Smooth muscle cell (in vitro differentiated cells): ENCODE results near the gene CIBAR2. TPM values are rescaled to one million over a fixed set of nuclear protein-coding genes. Genes with fewer than 3 reads are reported as not detected.

Source experiments
- DNase-seq: peaks from one replicate; lab custom pipeline; 2025; ENCODE audit not compliant: unreplicated experiment; lab: John Stamatoyannopoulos, UW
- H2AFZ ChIP-seq: fragments of 200-600 bp; sonication (generic); 2 replicates; pipeline ENCODE4 v1.6.0; 2016; ENCODE audit warnings: antibody characterized with exemption, low read depth, mild to moderate bottlenecking
- H3F3A ChIP-seq: fragments of 200-600 bp; sonication (generic); 2 replicates; pipeline ENCODE4 v1.6.0; 2017; ENCODE audit warnings: antibody characterized with exemption, low read depth
- H3K27ac ChIP-seq: fragments of 200-600 bp; sonication (generic); 2 replicates; pipeline ENCODE4 v1.5.1; 2016; ENCODE audit warnings: low read depth, mild to moderate bottlenecking
- H3K27me3 ChIP-seq: fragments of 200-600 bp; sonication (generic); 2 replicates; pipeline ENCODE4 v1.6.1; 2016; ENCODE audit warnings: low read depth, mild to moderate bottlenecking
- H3K36me3 ChIP-seq: fragments of 200-600 bp; sonication (generic); 2 replicates; pipeline ENCODE4 v1.5.1; 2016; ENCODE audit warnings: low read depth
- H3K4me1 ChIP-seq: fragments of 200-600 bp; sonication (generic); 2 replicates; pipeline ENCODE4 v1.5.1; 2016; ENCODE audit warnings: low read depth
- H3K4me2 ChIP-seq: fragments of 200-600 bp; sonication (generic); 2 replicates; pipeline ENCODE4 v1.6.0; 2016; ENCODE audit warnings: mild to moderate bottlenecking
- H3K4me3 ChIP-seq: fragments of 200-600 bp; sonication (generic); 2 replicates; pipeline ENCODE4 v1.5.1; 2016; ENCODE audit warnings: mild to moderate bottlenecking
- H3K79me2 ChIP-seq: fragments of 200-600 bp; sonication (generic); 2 replicates; pipeline ENCODE4 v1.6.0; 2016; ENCODE audit warnings: low read depth, mild to moderate bottlenecking
- H3K9ac ChIP-seq: fragments of 200-600 bp; sonication (generic); 2 replicates; pipeline ENCODE4 v1.6.0; 2016; ENCODE audit warnings: low read depth
- H3K9me3 ChIP-seq: fragments of 200-600 bp; sonication (generic); replicated peaks from 2 replicates; pipeline ENCODE4 v1.5.1; 2016; ENCODE audit warnings: low read depth
- H4K20me1 ChIP-seq: fragments of 200-600 bp; sonication (generic); 2 replicates; pipeline ENCODE4 v1.6.0; 2016; ENCODE audit warnings: low read depth
- CTCF ChIP-seq: fragments of 200-600 bp; sonication (generic); IDR thresholded peaks from 2 replicates; pipeline ENCODE4 v1.5.1; 2017; ENCODE audit warnings: borderline replicate concordance, mild to moderate bottlenecking, antibody characterized with exemption; ENCODE audit not compliant: insufficient read depth, poor library complexity, severe bottlenecking
- WGBS: methylation state at CpG from one replicate; pipeline ENCODE4 v1.1.7; 2016; ENCODE audit warnings: low lambda C conversion rate; 5-methylcytosine and 5-hydroxymethylcytosine counted together
- polyA plus RNA-seq: library from polyadenylated mRNA; unstranded; fragments of >200 nt; fragmentation: Nextera tagmentation; extraction: Ambion mirVana; gene quantifications from 2 replicates; pipeline ENCODE4 v1.2.1, GENCODE V29; 2016
- total RNA-seq: library from RNA; depleted of rRNA; stranded (reverse); fragments of >200 nt; gene quantifications from 2 replicates; pipeline ENCODE4 v1.2.3, GENCODE V29; 2014

The CIBAR2 gene
- total and polyA plus RNA-seq, 2 experiments from 2014 or later, result not detected

GRCh38 chr16:85132456-85133289 is 20.4 kb upstream of the CIBAR2 start:
- H3K36me3 ChIP-seq, result no peaks in the 10 kb centered on the region
- 96% methylated on average over 20 of the region's 20 CpGs for WGBS
- peaks cover 7% of the 10 kb centered on the region for H3K4me1 ChIP-seq
- no peak overlapping the region for H3K27ac ChIP-seq
- no peaks in the 10 kb centered on the region for H3K9me3 ChIP-seq
- no peak for TF ChIP-seq CTCF
- no peak overlapping the region for H3K4me3 ChIP-seq
- no peaks in the 10 kb centered on the region for H3F3A ChIP-seq
- no peak overlapping the region for H3K4me2 ChIP-seq
- no peaks in the 10 kb centered on the region for H3K79me2 ChIP-seq
- no peaks in the 10 kb centered on the region for H4K20me1 ChIP-seq
- no peak for DNase-seq
- H3K9ac ChIP-seq, result no peak overlapping the region
- no peak overlapping the region for H2AFZ ChIP-seq
- no peaks in the 10 kb centered on the region for H3K27me3 ChIP-seq

- Histone ChIP-seq H3K4me2 (no peak overlapping the region), H3F3A (peaks cover 9% of the 10 kb centered on the region), H3K79me2 (no peaks in the 10 kb centered on the region), H3K27me3 (no peaks in the 10 kb centered on the region), H3K27ac (no peak overlapping the region), H2AFZ (peak overlapping the region; percentile 85), H3K4me1 (peaks cover 13% of the 10 kb centered on the region), H3K9me3 (no peaks in the 10 kb centered on the region), H3K9ac (no peak overlapping the region), H3K36me3 (no peaks in the 10 kb centered on the region), H4K20me1 (no peaks in the 10 kb centered on the region), H3K4me3 (no peak overlapping the region)
- TF ChIP-seq CTCF, result no peak
- 96% methylated on average over 5 of the region's 5 CpGs for whole genome bisulfite sequencing
- no peak for DNase-seq
Observed at GRCh38 chr16:85130705-85131028, 18.4 kb upstream of the CIBAR2 start.

GRCh38 chr16:85129876-85130704 is 17.8 kb upstream of the CIBAR2 start:
- Histone ChIP-seq H3F3A (peaks cover 13% of the 10 kb centered on the region), H3K36me3 (no peaks in the 10 kb centered on the region), H3K4me3 (no peak overlapping the region), H3K9ac (no peak overlapping the region), H3K79me2 (no peaks in the 10 kb centered on the region), H3K4me2 (no peak overlapping the region), H3K27me3 (no peaks in the 10 kb centered on the region), H3K27ac (peak overlapping the region; percentile 56), H3K9me3 (no peaks in the 10 kb centered on the region), H3K4me1 (peaks cover 13% of the 10 kb centered on the region), H4K20me1 (no peaks in the 10 kb centered on the region), H2AFZ (peak overlapping the region; percentile 85)
- 75% methylated on average over 15 of the region's 15 CpGs for WGBS
- DNase-seq, result no peak
- no peak for TF ChIP-seq CTCF
